Endothelial cell of umbilical vein (primary cell): ENCODE data around the gene MT1F. TPM values are rescaled to one million over a fixed set of nuclear protein-coding genes. Genes with fewer than 3 reads are reported as not detected.

Experiments
- BruUV-seq: library from RNA; stranded (reverse); fragments of 400-500 nt; replicated peaks from 2 replicates; lab custom pipeline; 2021; lab: Mats Ljungman, UMichigan
- CTCF ChIA-PET: fragments of 300-600, 350-600 bp; sonication (Branson Sonifier 250); formaldehyde crosslinking; loops from one replicate; lab custom pipeline; 2021; ENCODE audit warnings: antibody characterized with exemption, inconsistent platforms; lab: Charles Lee
- POLR2A ChIA-PET: fragments of 300-600, 350-600 bp; sonication (Branson Sonifier 250); formaldehyde crosslinking; loops from one replicate; lab custom pipeline; 2021; ENCODE audit warnings: antibody characterized with exemption, inconsistent platforms; lab: Charles Lee
- DNase-seq: peaks from one replicate; pipeline ENCODE4 v3.0.0-alpha.2; 2011; ENCODE audit warnings: low read depth, low spot score
- FAIRE-seq: peaks from 2 replicates; lab custom pipeline; 2011; peaks lifted over from hg19 to GRCh38; lab: Jason Lieb, UNC
- H2AFZ ChIP-seq: 2 replicates; pipeline ENCODE4 v1.6.0; 2012; ENCODE audit warnings: low read depth, low read length, control low read depth, inconsistent platforms
- H3K27ac ChIP-seq: 2 replicates; pipeline ENCODE4 v1.5.1; 2011; ENCODE audit warnings: low read depth, mild to moderate bottlenecking, control low read depth, low read length, moderate library complexity; ENCODE audit not compliant: insufficient read depth
- H3K27me3 ChIP-seq, 2 experiments: 2 replicates each; pipeline versions ENCODE4 v1.6.0 to v1.6.1; 2011; ENCODE audit warnings: low read length in 2 of 2, mixed read lengths in 1 of 2; ENCODE audit not compliant: control insufficient read depth in 2 of 2, insufficient read depth in 2 of 2
- H3K36me3 ChIP-seq, 2 experiments: 2 replicates in 1 of 2; 3 replicates in 1 of 2; pipeline ENCODE4 v1.5.1; 2011; ENCODE audit warnings: low read length in 2 of 2, mild to moderate bottlenecking in 1 of 2, moderate library complexity in 1 of 2; ENCODE audit not compliant: control insufficient read depth in 2 of 2, insufficient read depth in 2 of 2; ENCODE audit errors: extremely low read depth in 1 of 2
- H3K4me1 ChIP-seq: 3 replicates; pipeline ENCODE4 v1.5.1; 2011; ENCODE audit warnings: mild to moderate bottlenecking, low read length; ENCODE audit not compliant: control insufficient read depth, insufficient read depth; ENCODE audit errors: extremely low read depth
- H3K4me2 ChIP-seq: 2 replicates; pipeline ENCODE4 v1.6.1; 2011; ENCODE audit warnings: low read length, control low read depth, mixed read lengths; ENCODE audit not compliant: insufficient read depth
- H3K4me3 ChIP-seq, 3 experiments: fragments of 200-600 bp in 1 of 3; sonication (generic), shearing (Covaris generic) in 1 of 3; replicated peaks in 1 of 3; 2 replicates each; pipeline ENCODE4 v1.5.1; 2011 to 2016; ENCODE audit warnings: control low read depth in 3 of 3, low read length in 3 of 3, mild to moderate bottlenecking in 2 of 3, inconsistent platforms in 1 of 3, low read depth in 1 of 3, moderate library complexity in 1 of 3; ENCODE audit not compliant: insufficient read depth in 1 of 3
- H3K79me2 ChIP-seq: 2 replicates; pipeline ENCODE4 v1.6.0; 2012; ENCODE audit warnings: low read length, inconsistent platforms; ENCODE audit not compliant: control insufficient read depth, insufficient read depth
- H3K9ac ChIP-seq: replicated peaks from 2 replicates; pipeline ENCODE3; 2011; ENCODE audit warnings: low read length, control low read depth; ENCODE audit not compliant: insufficient read depth; ENCODE audit errors: extremely low read depth
- H3K9me1 ChIP-seq: replicated peaks from 3 replicates; pipeline ENCODE4 v1.6.0; 2011; ENCODE audit warnings: mild to moderate bottlenecking, low read length; ENCODE audit not compliant: control insufficient read depth, insufficient read depth; ENCODE audit errors: extremely low read depth
- H3K9me3 ChIP-seq: replicated peaks from 2 replicates; pipeline ENCODE4 v1.5.1; 2012; ENCODE audit warnings: low read length, inconsistent platforms; ENCODE audit not compliant: control insufficient read depth, insufficient read depth
- H4K20me1 ChIP-seq: replicated peaks from 2 replicates; pipeline ENCODE3; 2011; ENCODE audit warnings: mild to moderate bottlenecking, low read length; ENCODE audit not compliant: control insufficient read depth, insufficient read depth; ENCODE audit errors: extremely low read depth
- CTCF ChIP-seq, 2 donors: IDR thresholded peaks; 1 replicate in 1 of 2; 2 replicates in 1 of 2; pipeline ENCODE4 v1.5.1; 2011; ENCODE audit warnings: low read length in 2 of 2, mild to moderate bottlenecking in 2 of 2, moderate library complexity in 2 of 2, control low read depth in 1 of 2, inconsistent platforms in 1 of 2, low read depth in 1 of 2; ENCODE audit not compliant: insufficient read depth in 1 of 2; ENCODE audit errors: extremely low read depth in 1 of 2
- EZH2 ChIP-seq: IDR thresholded peaks from 2 replicates; pipeline ENCODE4 v1.6.1; 2012; ENCODE audit warnings: borderline replicate concordance, low read depth, mild to moderate bottlenecking, moderate library complexity, low read length, inconsistent platforms; ENCODE audit not compliant: severe bottlenecking
- FOS ChIP-seq: IDR thresholded peaks from 2 replicates; pipeline ENCODE4 v1.6.1; 2011; ENCODE audit warnings: mild to moderate bottlenecking, low read length, moderate library complexity, borderline replicate concordance; ENCODE audit not compliant: insufficient read depth
- GATA2 ChIP-seq: IDR thresholded peaks from 2 replicates; pipeline ENCODE4 v1.7.0; 2011; ENCODE audit warnings: low read depth, mild to moderate bottlenecking, moderate library complexity, mixed read lengths, low read length; ENCODE audit not compliant: insufficient read length, insufficient read depth
- MYC ChIP-seq: IDR thresholded peaks from one replicate; pipeline ENCODE4 v1.6.1; 2011; ENCODE audit warnings: mild to moderate bottlenecking, low read depth, low read length
- POLR2A ChIP-seq: IDR thresholded peaks from 2 replicates; pipeline ENCODE4 v1.6.1; 2012; ENCODE audit warnings: low read depth, mild to moderate bottlenecking, control low read depth, low read length
- POLR2AphosphoS5 ChIP-seq: IDR thresholded peaks from 2 replicates; pipeline ENCODE4 v1.6.1; 2012; ENCODE audit warnings: low read depth, mild to moderate bottlenecking, control low read depth, low read length, moderate library complexity; ENCODE audit not compliant: insufficient read depth
- dilution Hi-C: fragments of 300-500 bp; cut with MboI; formaldehyde crosslinking; loops from one replicate; pipeline ENCODE4 v1.15.0; 2019; ENCODE audit warnings: low sequenced_read_pairs; ENCODE audit not compliant: extremely low pct_ligation_motif_present
- intact Hi-C: fragments of 100-400 bp; cut with micrococcal nuclease; formaldehyde crosslinking; loops from one replicate; pipeline ENCODE4 v1.10.0; 2022
- polyA plus RNA-seq, 4 experiments: library from polyadenylated mRNA; depleted of rRNA in 3 of 4; stranded (reverse) in 3 of 4; unstranded in 1 of 4; fragments of >200 nt; gene quantifications; 2 replicates each; pipeline versions ENCODE4 v1.2.1 to v1.2.3, GENCODE V29; 2011 to 2012; ENCODE audit warnings: missing spikeins in 1 of 4
- total RNA-seq: library from RNA; stranded (reverse); gene quantifications from 2 replicates; pipeline ENCODE4 v1.2.3, GENCODE V29; 2021

Gene MT1F
- total and polyA plus RNA-seq, 2 donors (not counting 3 experiments of a cell fraction or from before 2014, with no cell fraction given): 2.2 to 2.6 TPM

- TF ChIP-seq EZH2 (no peak), POLR2A (no peak), POLR2AphosphoS5 (no peak), MYC (no peak), GATA2 (no peak), CTCF (IDR thresholded peaks at IDR 0.05; ENCODE audit: extremely low read depth in 1 of 2, insufficient read depth in 1 of 2, low read depth in 1 of 2, low read length in 2 of 2) (no peak), FOS (no peak)
- H3K9ac ChIP-seq: no peak overlapping the region
- H3K9me1 ChIP-seq: no peaks in the 10 kb centered on the region
- no peaks in the 10 kb centered on the region for H3K36me3 ChIP-seq
- no TSS peak for BruUV-seq
- dilution Hi-C loops (no loop called here), intact Hi-C loops (no loop called here)
- no peak overlapping the region for H3K4me2 ChIP-seq
- H3K27ac ChIP-seq: no peak overlapping the region
- no peak overlapping the region for H3K4me3 ChIP-seq
- no peaks in the 10 kb centered on the region for H3K9me3 ChIP-seq
- no peak for DNase-seq
- no peaks in the 10 kb centered on the region for H3K27me3 ChIP-seq
- H3K79me2 ChIP-seq: no peaks in the 10 kb centered on the region
- no peak for FAIRE-seq
- no peaks in the 10 kb centered on the region for H4K20me1 ChIP-seq
- CTCF ChIA-PET: no interaction called here
- H3K4me1 ChIP-seq: peaks cover 10% of the 10 kb centered on the region
- POLR2A ChIA-PET: no interaction called here
- no peak overlapping the region for H2AFZ ChIP-seq
Measured at GRCh38 chr16:56686758-56687157, 29.0 kb downstream of the MT1F start.
